GM12878 (cell line): ENCODE measurements around the gene SPEM2. TPM values are rescaled to one million over a fixed set of nuclear protein-coding genes. Genes with fewer than 3 reads are reported as not detected.
A peak's percentile ranks its signal among the peaks of the same experiment; 100 is the strongest.

Experiments
- ATAC-seq: fragments of 200-7000 bp; cut with Tn5 transposase; 3 replicates; pipeline ENCODE4 v1.9.1; 2020; ENCODE audit warnings: mild to moderate bottlenecking, moderate library complexity
- BruUV-seq: library from RNA; stranded (reverse); fragments of 400-500 nt; replicated peaks from 2 replicates; lab custom pipeline; 2021; lab: Mats Ljungman, UMichigan
- CTCF ChIA-PET: fragments of 300-600 bp; sonication (Branson Sonifier 250); formaldehyde crosslinking; extraction: SDS; loops from one replicate; lab custom pipeline; 2021; ENCODE audit warnings: inconsistent platforms; lab: Yijun Ruan, JAX
- POLR2A ChIA-PET: fragments of 350-600 bp; formaldehyde crosslinking; extraction: SDS; loops from one replicate; lab custom pipeline; 2021; ENCODE audit warnings: inconsistent platforms; lab: Charles Lee
- RAD21 ChIA-PET: fragments of 300-600 bp; sonication (Branson Sonifier 250); formaldehyde crosslinking; loops from one replicate; lab custom pipeline; 2023; ENCODE audit warnings: antibody characterized with exemption; ENCODE audit not compliant: unreplicated experiment; lab: Charles Lee
- SMC1A ChIA-PET: fragments of 300-600 bp; sonication (Branson Sonifier 250); formaldehyde crosslinking; loops from one replicate; lab custom pipeline; 2023; ENCODE audit not compliant: unreplicated experiment, uncharacterized antibody; lab: Charles Lee
- DNase-seq: peaks from one replicate; pipeline ENCODE4 v3.0.0-alpha.2; 2011; ENCODE audit warnings: low read depth, low spot score
- FAIRE-seq: peaks from 3 replicates; lab custom pipeline; 2011; peaks lifted over from hg19 to GRCh38; lab: Jason Lieb, UNC
- H2AFZ ChIP-seq: 2 replicates; pipeline ENCODE4 v1.6.0; 2011; ENCODE audit warnings: low read depth, low read length, control low read depth; ENCODE audit not compliant: control insufficient read depth
- H3K27ac ChIP-seq: 2 replicates; pipeline ENCODE4 v1.5.1; 2011; ENCODE audit warnings: control low read depth; ENCODE audit not compliant: control insufficient read depth, insufficient read depth
- H3K27me3 ChIP-seq, 2 experiments: replicated peaks in 1 of 2; 2 replicates each; pipeline versions ENCODE4 v1.6.0 to v1.6.1; 2011; ENCODE audit warnings: low read length in 1 of 2; ENCODE audit not compliant: control insufficient read depth in 2 of 2, insufficient read depth in 2 of 2
- H3K36me3 ChIP-seq, 2 experiments: 2 replicates each; pipeline ENCODE4 v1.5.1; 2011; ENCODE audit warnings: low read length in 1 of 2; ENCODE audit not compliant: control insufficient read depth in 2 of 2, insufficient read depth in 2 of 2
- H3K4me1 ChIP-seq: 2 replicates; pipeline ENCODE4 v1.6.1; 2011; ENCODE audit warnings: mild to moderate bottlenecking, low read length, moderate library complexity, mixed read lengths; ENCODE audit not compliant: control insufficient read depth, insufficient read depth
- H3K4me2 ChIP-seq: 2 replicates; pipeline ENCODE4 v1.6.0; 2011; ENCODE audit warnings: control low read depth; ENCODE audit not compliant: control insufficient read depth, insufficient read depth
- H3K4me3 ChIP-seq: fragments of 200-600 bp; sonication (generic); 2 replicates; pipeline ENCODE4 v1.5.1; 2016
- H3K79me2 ChIP-seq: 2 replicates; pipeline ENCODE4 v1.6.0; 2011; ENCODE audit warnings: low read length; ENCODE audit not compliant: control insufficient read depth, insufficient read depth
- H3K9ac ChIP-seq: 2 replicates; pipeline ENCODE4 v1.8.0; 2011; ENCODE audit warnings: low read length, control low read depth, mixed read lengths; ENCODE audit not compliant: control insufficient read depth, insufficient read depth
- H3K9me3 ChIP-seq: replicated peaks from 3 replicates; pipeline ENCODE4 v1.5.1; 2011; ENCODE audit warnings: mild to moderate bottlenecking, low read length; ENCODE audit not compliant: control insufficient read depth, insufficient read depth
- H4K20me1 ChIP-seq: 2 replicates; pipeline ENCODE4 v1.6.0; 2011; ENCODE audit not compliant: control insufficient read depth, insufficient read depth
- ATF2 ChIP-seq: IDR thresholded peaks from 2 replicates; pipeline ENCODE4 v1.6.1; 2012; ENCODE audit warnings: low read length, inconsistent platforms
- ATF3 ChIP-seq: IDR thresholded peaks from 2 replicates; pipeline ENCODE4 v1.6.1; 2011; ENCODE audit warnings: low read depth, mild to moderate bottlenecking, low read length, moderate library complexity, borderline replicate concordance; ENCODE audit errors: extremely low read depth
- CBX3 ChIP-seq: fragments of 200-600 bp; sonication (generic); IDR thresholded peaks from 2 replicates; pipeline ENCODE4 v1.6.1; 2016; ENCODE audit warnings: low read depth, borderline replicate concordance
- CREB1 ChIP-seq: IDR thresholded peaks from 2 replicates; pipeline ENCODE4 v1.6.1; 2012; ENCODE audit warnings: low read depth, mild to moderate bottlenecking, inconsistent platforms
- IKZF2 ChIP-seq, 2 experiments: fragments of 450-650 bp; IDR thresholded peaks; 2 replicates each; pipeline ENCODE4 v1.6.1; 2017; ENCODE audit warnings: mild to moderate bottlenecking in 2 of 2, moderate library complexity in 2 of 2
- KAT2A ChIP-seq: conservative IDR thresholded peaks from 2 replicates; pipeline ENCODE4 v1.6.1; 2011; ENCODE audit warnings: low read depth, low read length; ENCODE audit not compliant: control insufficient read depth
- MAX ChIP-seq: IDR thresholded peaks from 2 replicates; pipeline ENCODE4 v1.6.1; 2012; ENCODE audit warnings: low read depth, low read length, improper control_type of control experiment
- NFYB ChIP-seq: IDR thresholded peaks from 2 replicates; pipeline ENCODE4 v1.6.1; 2011; ENCODE audit warnings: low read depth, mild to moderate bottlenecking, low read length, improper control_type of control experiment, moderate library complexity; ENCODE audit not compliant: insufficient read depth
- NR2C1 ChIP-seq: fragments of 450-650 bp; IDR thresholded peaks from 2 replicates; pipeline ENCODE4 v1.6.1; 2017; ENCODE audit warnings: antibody characterized with exemption, mild to moderate bottlenecking, moderate library complexity
- NR2F1 ChIP-seq: fragments of 450-650 bp; conservative IDR thresholded peaks from 2 replicates; pipeline ENCODE4 v1.6.1; 2017; ENCODE audit warnings: mild to moderate bottlenecking
- SIX5 ChIP-seq: IDR thresholded peaks from 2 replicates; pipeline ENCODE4 v1.6.1; 2011; ENCODE audit warnings: mild to moderate bottlenecking, low read depth, low read length, moderate library complexity; ENCODE audit not compliant: severe bottlenecking
- YY1 ChIP-seq: IDR thresholded peaks from 2 replicates; pipeline ENCODE4 v1.6.1; 2011; ENCODE audit warnings: low read depth, mild to moderate bottlenecking, low read length
- ZNF207 ChIP-seq: fragments of 450-650 bp; IDR thresholded peaks from 2 replicates; pipeline ENCODE4 v1.6.1; 2014; ENCODE audit warnings: antibody characterized with exemption, mild to moderate bottlenecking, borderline replicate concordance
- WGBS: methylation state at CpG from one replicate; pipeline ENCODE4 v1.1.6; 2016; ENCODE audit warnings: low lambda C conversion rate; ENCODE audit not compliant: insufficient replicate concordance, insufficient coverage; ENCODE audit errors: missing lambda C conversion rate; 5-methylcytosine and 5-hydroxymethylcytosine counted together
- in situ Hi-C: fragments of 300-500 bp; cut with MboI; formaldehyde crosslinking; loops from 9 replicates; pipeline ENCODE4 v1.14.3; 2018; ENCODE audit warnings: mixed read lengths
- intact Hi-C: fragments of 100-400 bp; cut with micrococcal nuclease; formaldehyde crosslinking; loops from one replicate; pipeline ENCODE4 v1.14.2; 2022; ENCODE audit not compliant: unreplicated experiment
- polyA plus RNA-seq, 11 experiments: library from polyadenylated mRNA; depleted of rRNA in 4 of 11; unstranded in 6 of 11; stranded (reverse) in 5 of 11; fragments of >200 nt; fragmentation: Nextera tagmentation in 4 of 11; fragmentation: Illumina TruSeq in 1 of 11; extraction: Ambion mirVana in 4 of 11; extraction: Trizol in 1 of 11; gene quantifications; 1 replicate in 1 of 11; 2 replicates in 10 of 11; pipeline versions ENCODE4 v1.2.1 to v1.2.3, GENCODE V29; 2011 to 2016; ENCODE audit warnings: inconsistent platforms in 2 of 11, missing spikeins in 2 of 11, low read depth in 1 of 11
- total RNA-seq, 4 experiments: library from RNA; depleted of rRNA in 3 of 4; stranded (reverse); fragments of >200 nt in 3 of 4; fragmentation: Illumina TruSeq in 1 of 4; extraction: Trizol in 1 of 4; gene quantifications; 2 replicates each; pipeline versions ENCODE4 v1.2.1 to v1.2.3, GENCODE V29; 2013 to 2021

The SPEM2 gene
- total and polyA plus RNA-seq, 10 of the 15 experiments (the other 5 are each of a cell fraction or from before 2014, with no cell fraction given) = not detected

DNA sequence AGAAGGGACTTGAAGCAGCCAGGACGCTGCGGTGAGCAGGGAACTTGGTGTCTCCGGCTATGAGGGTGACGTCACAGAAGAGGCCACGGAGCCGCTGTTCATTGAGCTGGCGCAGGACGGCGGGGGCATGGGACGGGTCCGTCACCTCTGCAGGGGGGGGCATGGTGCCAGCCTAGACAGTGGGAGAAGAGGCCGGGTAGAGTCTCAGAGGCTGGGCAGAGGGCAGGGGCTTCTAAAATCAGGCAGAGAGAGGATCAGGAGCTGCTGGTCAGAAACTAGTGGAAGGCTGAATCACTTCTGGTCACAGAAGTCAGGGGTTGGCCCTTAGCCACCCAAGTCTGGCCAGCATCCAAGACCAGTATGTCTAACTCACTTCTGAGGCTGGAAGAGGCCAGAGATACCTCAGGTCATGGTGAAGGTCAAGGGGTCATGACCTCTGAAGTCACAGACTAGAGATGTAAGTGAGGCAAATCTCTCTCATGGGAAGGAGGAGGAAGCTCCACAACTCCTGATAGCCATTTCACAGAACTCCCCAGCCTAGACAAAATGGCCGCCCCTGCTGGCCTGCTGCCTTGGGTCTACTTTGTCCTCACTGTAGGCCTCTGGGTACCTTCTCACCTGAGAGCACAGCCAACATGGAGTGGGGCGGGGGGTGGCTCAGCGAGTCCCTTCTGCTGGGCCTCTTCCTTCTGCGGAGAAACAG lies 41.4 kb downstream of the SPEM2 start:
- FAIRE-seq = no peak
- Histone ChIP-seq H3K4me1 (no peaks in the 10 kb centered on the region; the same call in 1 of the 2 replicates), H3K36me3 (peaks cover 0 to 5% of the 10 kb centered on the region in 2 experiments; a peak in 3 of 4 replicates), H3K4me2 (no peak overlapping the region), H2AFZ (no peak overlapping the region), H3K79me2 (no peaks in the 10 kb centered on the region), H3K27ac (peak overlapping the region; percentile 44), H3K27me3 (no peaks in the 10 kb centered on the region), H4K20me1 (no peaks in the 10 kb centered on the region), H3K9ac (no peak overlapping the region), H3K9me3 (no peaks in the 10 kb centered on the region), H3K4me3 (no peak overlapping the region)
- ChIA-PET POLR2A (interaction anchor here (1.1 to 2.4 kb wide), 2 partner anchors 10 to 27 kb away, joined by 3 to 9 read pairs; no protein-coding TSS in a partner anchor), CTCF (interaction anchor here (1.7 kb wide), 1 partner anchor 10 kb away, joined by 4 read pairs; no protein-coding TSS in a partner anchor), RAD21 (no interaction called here), SMC1A (no interaction called here)
- 87% methylated on average over 16 of the region's 16 CpGs for WGBS
- ATAC-seq = no peak
- in situ Hi-C loops = no loop called here
- no TSS peak for BruUV-seq
- intact Hi-C loops = no loop called here
- no peak for DNase-seq
- TF ChIP-seq NR2F1 = peak; percentile 77
- 0 out of 2 replicates have a peak, but pooled peaks have one; percentile 30 for TF ChIP-seq NR2C1
- TF ChIP-seq CBX3 = no peak
- no peak for TF ChIP-seq SIX5
- peak; percentile 93 for TF ChIP-seq YY1
- no peak for TF ChIP-seq NFYB

DNA sequence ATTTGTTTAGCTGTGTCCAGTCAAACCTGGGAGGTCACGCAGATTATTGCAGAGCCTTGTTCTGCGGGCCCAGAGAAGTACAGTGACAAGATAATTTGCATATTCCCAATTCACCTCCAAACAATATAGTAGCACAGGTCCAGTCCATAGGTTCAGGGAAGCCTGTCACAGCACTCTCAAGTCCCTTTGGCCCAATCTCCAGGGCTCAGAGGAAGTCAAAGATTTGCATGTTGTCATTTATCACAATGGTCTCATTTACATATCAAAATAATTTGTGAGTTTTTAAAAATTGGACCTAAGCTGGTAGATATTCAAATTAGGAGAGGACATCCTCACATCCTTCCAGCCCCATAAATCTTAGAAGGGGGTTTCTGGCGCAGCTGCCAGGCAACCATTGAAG lies 42.1 kb downstream of the SPEM2 start:
- no peaks in the 10 kb centered on the region for H3K79me2 ChIP-seq
- ATAC-seq = no peak
- H3K27ac ChIP-seq = peak overlapping the region; percentile 44
- RAD21 ChIA-PET = no interaction called here
- peaks cover 0 to 3% of the 10 kb centered on the region in 2 experiments; a peak in 3 of 4 replicates for H3K36me3 ChIP-seq
- WGBS = 100% methylated on average over 3 of the region's 3 CpGs
- in situ Hi-C loops = no loop called here
- BruUV-seq = no TSS peak
- H3K9ac ChIP-seq = no peak overlapping the region
- H2AFZ ChIP-seq = no peak overlapping the region
- H3K4me2 ChIP-seq = no peak overlapping the region
- no peak overlapping the region for H3K4me3 ChIP-seq
- no peaks in the 10 kb centered on the region for H3K27me3 ChIP-seq
- SMC1A ChIA-PET = no interaction called here
- no peak for FAIRE-seq
- CTCF ChIA-PET = interaction anchor here (1.7 kb wide), 1 partner anchor 9 kb away, joined by 4 read pairs; no protein-coding TSS in a partner anchor
- no peaks in the 10 kb centered on the region; the same call in 1 of the 2 replicates for H3K4me1 ChIP-seq
- POLR2A ChIA-PET = interaction anchor here (1.0 to 2.4 kb wide), 2 partner anchors 8 to 9 kb away, joined by 3 to 9 read pairs; no protein-coding TSS in a partner anchor
- intact Hi-C loops = no loop called here
- H3K9me3 ChIP-seq = no peaks in the 10 kb centered on the region
- no peaks in the 10 kb centered on the region for H4K20me1 ChIP-seq
- DNase-seq = no peak
- TF ChIP-seq ATF2 (no peak), KAT2A (no peak), IKZF2 (IDR thresholded peaks at IDR 0.05) (no peak), ATF3 (no peak), ZNF207 (no peak), CREB1 (no peak), MAX (no peak)
